ENCODE results near the gene TBC1D14. TPM values are rescaled to one million over a fixed set of nuclear protein-coding genes. Genes with fewer than 3 reads are reported as not detected.

TBC1D14 gene
- total RNA-seq, 1 experiment from 2014 or later, result 50.2 TPM

GRCh38 chr4:7068883-7069282, 159.3 kb downstream of the TBC1D14 start:
- H3K36me3 Mint-ChIP-seq (ENCODE audit: insufficient read depth in 1 of 3, low read depth in 3 of 3), result peaks cover 7 to 21% (median 16%) of the 10 kb centered on the region in 3 experiments; a peak in 6 of 7 replicates
- Histone ChIP-seq H3K4me1 (ENCODE audit: insufficient read depth, low read length) (peaks cover 4% of the 10 kb centered on the region), H3K79me1 (ENCODE audit: insufficient read depth, low read depth, low read length, poor library complexity, severe bottlenecking) (peaks cover 9% of the 10 kb centered on the region), H3K18ac (ENCODE audit: insufficient read length, low read depth, low read length) (no peak overlapping the region), H4K20me1 (ENCODE audit: control insufficient read depth, insufficient read depth, insufficient read length) (no peaks in the 10 kb centered on the region), H3K27me3 (ENCODE audit: insufficient read depth, low read length) (no peaks in the 10 kb centered on the region; the same call in 1 of the 2 replicates), H3K14ac (ENCODE audit: insufficient read depth, low read length) (no peak overlapping the region), H3K4ac (ENCODE audit: low read depth, low read length) (no peak overlapping the region), H3T11ph (ENCODE audit: low read length) (no peak overlapping the region), H3K27ac (ENCODE audit: insufficient read length, low read depth, low read length) (no peak overlapping the region), H3K23ac (ENCODE audit: insufficient read length, low read depth, low read length) (no peak overlapping the region), H3K9ac (ENCODE audit: extremely low read depth, insufficient read length, low read length) (peak overlapping the region; percentile 9), H2BK12ac (ENCODE audit: insufficient read length, low read depth, low read length) (no peak overlapping the region), H3K9me3 (ENCODE audit: control insufficient read depth, low read depth, low read length) (no peaks in the 10 kb centered on the region), H2BK120ac (ENCODE audit: low read depth, low read length, poor library complexity, severe bottlenecking) (no peak overlapping the region), H2AFZ (ENCODE audit: low read length) (peak overlapping the region; percentile 10), H2BK5ac (ENCODE audit: insufficient read length, low read length) (no peak overlapping the region), H3K79me2 (ENCODE audit: insufficient read depth, low read length) (peaks cover 16% of the 10 kb centered on the region; the same call in 1 of the 2 replicates), H3K23me2 (ENCODE audit: insufficient read length, low read depth, low read length, poor library complexity, severe bottlenecking) (peaks cover 10% of the 10 kb centered on the region), H3K4me2 (ENCODE audit: insufficient read depth, insufficient read length, low read length) (peak overlapping the region; percentile 94), H3K56ac (ENCODE audit: insufficient read length, low read depth, low read length) (no peak overlapping the region), H4K8ac (replicated peaks; ENCODE audit: insufficient read length, low read depth, low read length) (no peak overlapping the region), H2BK15ac (ENCODE audit: low read depth, low read length) (no peak overlapping the region), H2BK20ac (ENCODE audit: low read depth, low read length, poor library complexity, severe bottlenecking) (no peak overlapping the region), H2AK5ac (ENCODE audit: insufficient read length, low read length) (no peak overlapping the region), H4K5ac (ENCODE audit: insufficient read length, low read depth, low read length) (no peak overlapping the region), H4K91ac (ENCODE audit: insufficient read length, low read depth, low read length) (no peak overlapping the region)
- WGBS (ENCODE audit: extremely low coverage, insufficient read length, low lambda C conversion rate), result no CpG with 5 or more reads among the region's 20 CpGs
- DNase-seq, result peak; percentile 61
- peaks cover 15 to 24% of the 10 kb centered on the region in 2 experiments for H3K4me1 Mint-ChIP-seq
- peak overlapping the region; percentile 83 to 95 for H3K4me3 Mint-ChIP-seq
- no peaks in the 10 kb centered on the region for H3K9me3 Mint-ChIP-seq
- peaks cover 44% of the 10 kb centered on the region for H3K27me3 Mint-ChIP-seq (ENCODE audit: low read depth)
- 0 out of 7 replicates have a peak overlapping the region, but pooled peaks of 1 of the 3 experiments have one; percentile 55 for H3K27ac Mint-ChIP-seq
- no peak for TF ChIP-seq CTCF (conservative IDR thresholded peaks at IDR 0.05)
